Activated gamma-delta T cell (primary cell): ENCODE results near the gene OXA1L.
"Not testable (repeated sequence)": the region's sequence is repeated elsewhere in the genome, so short reads cannot be mapped to it uniquely, and the experiment has no call there.

Experiments used
- DNase-seq: peaks from one replicate; lab custom pipeline; 2025; lab: John Stamatoyannopoulos, UW

The OXA1L gene

GRCh38 chr14:22768947-22769346 lies 2.5 kb downstream of the OXA1L start:
- DNase-seq, result no peak

GRCh38 chr14:22769369-22769768 lies 2.9 kb downstream of the OXA1L start:
- DNase-seq, result no peak

GRCh38 chr14:22770481-22771187 lies 4.1 kb downstream of the OXA1L start:
- DNase-seq, result no peak

- no peak for DNase-seq
Observed at GRCh38 chr14:22772725-22773124, 6.2 kb downstream of the OXA1L start.

GRCh38 chr14:22773162-22774010 lies 6.9 kb downstream of the OXA1L start:
- DNase-seq, result no peak

- no peak for DNase-seq
Observed at GRCh38 chr14:22774011-22774706, 7.7 kb downstream of the OXA1L start.

GRCh38 chr14:22776215-22776614 lies 9.7 kb downstream of the OXA1L start:
- DNase-seq, result no peak

GRCh38 chr14:22776849-22777248 lies 10.4 kb downstream of the OXA1L start:
- not testable (repeated sequence) for DNase-seq

GRCh38 chr14:22778084-22778483 lies 11.6 kb downstream of the OXA1L start:
- DNase-seq, result no peak

GRCh38 chr14:22780105-22780679 lies 13.7 kb downstream of the OXA1L start:
- DNase-seq, result no peak

GRCh38 chr14:22780941-22781300 lies 14.4 kb downstream of the OXA1L start:
- no peak for DNase-seq

GRCh38 chr14:22781301-22781991 lies 15.0 kb downstream of the OXA1L start:
- DNase-seq, result no peak

GRCh38 chr14:22786685-22787084 lies 20.2 kb downstream of the OXA1L start:
- DNase-seq, result no peak

- no peak for DNase-seq
Observed at GRCh38 chr14:22791301-22791700, 24.8 kb downstream of the OXA1L start.

- no peak for DNase-seq
Observed at GRCh38 chr14:22792158-22792557, 25.7 kb downstream of the OXA1L start.

GRCh38 chr14:22793550-22793949 lies 27.1 kb downstream of the OXA1L start:
- DNase-seq, result not testable (repeated sequence)

- no peak for DNase-seq
Observed at GRCh38 chr14:22793976-22794375, 27.5 kb downstream of the OXA1L start.

GRCh38 chr14:22794551-22794951 lies 28.1 kb downstream of the OXA1L start:
- no peak for DNase-seq

GRCh38 chr14:22796087-22796707 lies 29.7 kb downstream of the OXA1L start:
- no peak for DNase-seq

GRCh38 chr14:22797017-22797917 lies 30.8 kb downstream of the OXA1L start:
- DNase-seq, result no peak
